ENCODE results near the gene RASD1.

The RASD1 gene

GRCh38 chr17:17519886-17520285 lies 23.7 kb upstream of the RASD1 start:
- Mint-ChIP-seq H3K4me3 (no peak overlapping the region), H3K27ac (no peak overlapping the region), H3K9me3 (no peaks in the 10 kb centered on the region), H3K27me3 (ENCODE audit: low read depth) (no peaks in the 10 kb centered on the region), H3K36me3 (ENCODE audit: low read depth) (no peaks in the 10 kb centered on the region), H3K4me1 (ENCODE audit: low read depth) (no peaks in the 10 kb centered on the region)
- no peak for DNase-seq (ENCODE audit: low spot score)

GRCh38 chr17:17518951-17519350 lies 22.8 kb upstream of the RASD1 start:
- no peaks in the 10 kb centered on the region for H3K4me1 Mint-ChIP-seq (ENCODE audit: low read depth)
- H3K9me3 Mint-ChIP-seq, result no peaks in the 10 kb centered on the region
- no peak overlapping the region for H3K4me3 Mint-ChIP-seq
- H3K27ac Mint-ChIP-seq, result no peak overlapping the region
- no peak for DNase-seq (ENCODE audit: low spot score)
- no peaks in the 10 kb centered on the region for H3K36me3 Mint-ChIP-seq (ENCODE audit: low read depth)
- no peaks in the 10 kb centered on the region for H3K27me3 Mint-ChIP-seq (ENCODE audit: low read depth)

- Mint-ChIP-seq H3K4me1 (ENCODE audit: low read depth) (no peaks in the 10 kb centered on the region), H3K27me3 (ENCODE audit: low read depth) (no peaks in the 10 kb centered on the region), H3K36me3 (ENCODE audit: low read depth) (no peaks in the 10 kb centered on the region), H3K4me3 (no peak overlapping the region), H3K27ac (no peak overlapping the region), H3K9me3 (no peaks in the 10 kb centered on the region)
- DNase-seq (ENCODE audit: low spot score), result no peak
Observed at GRCh38 chr17:17518014-17518413, 21.8 kb upstream of the RASD1 start.

DNA sequence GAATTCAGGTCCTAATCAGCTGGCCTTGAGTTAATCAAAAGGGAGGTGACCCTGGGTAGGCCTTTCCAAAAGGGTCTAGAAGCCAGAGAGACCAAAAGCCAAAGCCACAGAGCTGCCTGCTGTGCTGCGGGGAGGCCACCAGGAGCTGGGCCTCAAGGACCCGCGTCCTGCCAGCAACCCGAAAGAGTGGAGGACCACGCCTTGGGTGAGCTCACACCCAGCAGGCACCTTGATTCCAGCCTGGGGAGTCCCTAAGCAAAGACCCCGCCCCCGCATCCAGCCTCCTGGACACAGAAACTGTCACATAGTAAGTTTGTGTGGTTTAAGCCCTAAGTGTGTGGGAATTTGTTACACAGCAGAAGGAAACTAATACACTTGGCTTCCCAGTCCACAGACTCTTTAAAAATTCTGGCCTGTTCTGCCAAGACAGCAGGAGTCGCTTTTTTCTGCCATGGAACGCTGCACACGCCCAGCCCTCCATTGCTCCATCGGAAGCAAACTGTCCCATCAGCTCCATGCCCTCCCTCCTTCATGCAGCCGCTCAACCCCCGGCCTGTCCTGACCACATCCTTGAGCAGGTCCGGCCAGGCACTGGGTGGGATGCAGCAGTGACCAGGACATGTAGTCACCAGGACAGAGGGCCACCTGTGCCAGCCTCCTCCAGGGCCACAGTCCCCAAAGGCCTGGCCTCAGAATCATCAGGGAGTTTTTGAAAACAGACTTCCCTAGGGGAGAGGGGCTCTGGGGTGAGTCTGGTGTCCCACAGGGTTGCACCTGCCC lies 20.9 kb upstream of the RASD1 start:
- no peaks in the 10 kb centered on the region for H3K27me3 Mint-ChIP-seq (ENCODE audit: low read depth)
- no peaks in the 10 kb centered on the region for H3K4me1 Mint-ChIP-seq (ENCODE audit: low read depth)
- no peak overlapping the region for H3K4me3 Mint-ChIP-seq
- DNase-seq (ENCODE audit: low spot score), result no peak
- H3K27ac Mint-ChIP-seq, result no peak overlapping the region
- H3K36me3 Mint-ChIP-seq (ENCODE audit: low read depth), result no peaks in the 10 kb centered on the region
- no peaks in the 10 kb centered on the region for H3K9me3 Mint-ChIP-seq

DNA sequence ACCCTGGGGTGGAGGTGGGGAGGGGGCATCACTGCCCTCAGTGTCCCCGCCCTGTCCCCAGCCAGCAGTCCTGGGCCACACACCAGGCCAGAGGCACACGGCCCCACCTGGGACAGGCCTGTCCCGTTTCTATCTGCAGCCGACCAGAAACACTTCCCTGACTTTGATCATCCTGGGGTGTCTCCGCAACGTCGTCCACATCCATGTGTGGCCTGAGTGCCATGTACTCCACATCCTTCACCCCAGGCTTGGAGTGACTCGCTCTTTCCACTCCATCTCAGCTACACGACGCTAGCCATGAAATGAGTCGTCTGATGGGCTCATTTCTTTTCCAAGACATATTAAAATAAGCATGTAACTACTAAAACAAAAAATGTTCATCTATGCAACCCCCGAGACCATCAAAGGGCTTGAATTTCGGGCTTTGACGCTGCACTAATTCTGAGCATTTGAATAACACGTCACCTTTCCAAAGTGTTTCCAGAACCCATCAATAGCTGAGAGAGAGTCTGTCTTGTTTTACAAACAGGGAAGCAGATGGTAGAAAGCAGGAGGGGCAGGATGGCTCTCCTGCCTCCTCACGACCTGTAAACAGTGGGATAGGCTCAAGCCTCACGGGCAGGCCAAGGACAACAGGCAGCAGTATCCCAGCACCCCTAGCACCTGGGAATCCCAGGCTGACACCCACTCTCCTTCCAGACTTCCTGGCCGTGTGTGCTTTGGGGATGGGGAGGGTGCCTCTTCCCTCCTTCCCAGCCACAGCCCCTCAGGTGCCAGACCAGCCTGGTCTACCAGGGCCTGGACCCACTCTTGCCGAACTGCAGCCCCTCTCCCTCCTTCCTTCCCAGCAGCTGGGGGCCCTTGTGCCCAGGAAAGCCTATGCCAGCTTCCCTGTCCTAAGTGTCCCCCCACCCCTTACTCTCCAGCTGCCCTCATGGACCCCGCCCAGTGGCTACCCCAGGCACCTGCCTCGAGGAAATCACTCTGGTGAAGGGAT lies 20.0 kb upstream of the RASD1 start:
- Mint-ChIP-seq H3K4me3 (no peak overlapping the region), H3K27me3 (ENCODE audit: low read depth) (no peaks in the 10 kb centered on the region), H3K36me3 (ENCODE audit: low read depth) (no peaks in the 10 kb centered on the region), H3K27ac (no peak overlapping the region), H3K4me1 (ENCODE audit: low read depth) (no peaks in the 10 kb centered on the region), H3K9me3 (no peaks in the 10 kb centered on the region)
- no peak for DNase-seq (ENCODE audit: low spot score)

- H3K4me1 Mint-ChIP-seq (ENCODE audit: low read depth), result no peaks in the 10 kb centered on the region
- no peak overlapping the region for H3K27ac Mint-ChIP-seq
- no peaks in the 10 kb centered on the region for H3K27me3 Mint-ChIP-seq (ENCODE audit: low read depth)
- no peaks in the 10 kb centered on the region for H3K36me3 Mint-ChIP-seq (ENCODE audit: low read depth)
- no peak for DNase-seq (ENCODE audit: low spot score)
- no peak overlapping the region for H3K4me3 Mint-ChIP-seq
- H3K9me3 Mint-ChIP-seq, result no peaks in the 10 kb centered on the region
Observed at GRCh38 chr17:17514993-17515933, 19.1 kb upstream of the RASD1 start.

DNA sequence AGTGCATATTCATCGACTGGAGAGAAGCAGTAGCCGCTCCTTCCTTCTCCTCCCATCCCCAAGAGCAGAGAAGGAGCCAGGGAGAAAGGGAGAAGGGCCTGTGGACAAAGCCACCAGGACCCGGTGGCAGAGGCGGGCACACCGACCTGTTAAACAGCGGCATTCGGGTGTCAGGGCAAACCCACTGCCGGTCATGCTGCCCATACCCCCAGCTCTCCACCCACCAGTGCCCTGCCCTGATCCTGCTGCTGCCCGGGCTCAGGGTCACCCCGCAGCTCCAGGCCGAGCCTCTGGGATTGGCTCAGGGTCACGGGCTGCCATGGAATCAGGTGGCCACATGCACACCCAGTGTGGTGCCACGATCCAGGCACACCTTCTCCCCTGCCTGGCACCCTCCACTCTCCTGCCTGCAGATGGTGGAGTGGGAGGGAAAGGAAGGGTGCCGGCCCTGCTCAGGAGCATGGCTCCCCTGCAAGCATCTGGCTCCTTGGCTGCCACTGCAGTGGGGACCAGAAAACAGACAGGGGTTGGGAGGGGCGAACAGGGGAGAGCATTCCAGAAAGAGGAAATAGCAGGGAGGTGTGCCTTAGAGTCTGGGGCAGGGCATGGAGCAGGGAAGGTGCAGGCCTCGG lies 18.3 kb upstream of the RASD1 start:
- no peaks in the 10 kb centered on the region for H3K9me3 Mint-ChIP-seq
- H3K4me3 Mint-ChIP-seq, result no peak overlapping the region
- H3K4me1 Mint-ChIP-seq (ENCODE audit: low read depth), result no peaks in the 10 kb centered on the region
- DNase-seq (ENCODE audit: low spot score), result no peak
- H3K27ac Mint-ChIP-seq, result no peak overlapping the region
- H3K27me3 Mint-ChIP-seq (ENCODE audit: low read depth), result no peaks in the 10 kb centered on the region
- H3K36me3 Mint-ChIP-seq (ENCODE audit: low read depth), result no peaks in the 10 kb centered on the region

DNA sequence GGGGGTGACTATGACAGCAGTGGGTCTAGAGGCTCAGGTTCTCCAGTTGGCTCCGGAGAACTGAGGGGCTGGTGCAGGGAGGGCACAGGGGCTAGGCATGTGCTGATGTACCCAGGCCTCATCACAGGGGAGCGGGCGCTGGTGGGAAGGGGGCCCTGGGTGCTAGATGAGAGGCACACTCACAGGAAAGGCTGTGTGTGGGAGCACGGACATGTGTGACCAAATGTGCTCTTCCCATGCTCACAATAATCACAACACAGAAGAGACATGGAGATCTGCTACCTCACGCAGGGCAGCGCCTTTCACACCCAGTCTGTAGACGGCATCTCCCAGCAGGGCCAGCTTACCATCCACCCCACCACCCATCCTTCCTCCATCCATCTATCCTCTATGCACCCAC lies 17.4 kb upstream of the RASD1 start:
- Mint-ChIP-seq H3K4me3 (no peak overlapping the region), H3K4me1 (ENCODE audit: low read depth) (no peaks in the 10 kb centered on the region), H3K36me3 (ENCODE audit: low read depth) (no peaks in the 10 kb centered on the region), H3K27ac (no peak overlapping the region), H3K27me3 (ENCODE audit: low read depth) (no peaks in the 10 kb centered on the region), H3K9me3 (no peaks in the 10 kb centered on the region)
- DNase-seq (ENCODE audit: low spot score), result no peak

DNA sequence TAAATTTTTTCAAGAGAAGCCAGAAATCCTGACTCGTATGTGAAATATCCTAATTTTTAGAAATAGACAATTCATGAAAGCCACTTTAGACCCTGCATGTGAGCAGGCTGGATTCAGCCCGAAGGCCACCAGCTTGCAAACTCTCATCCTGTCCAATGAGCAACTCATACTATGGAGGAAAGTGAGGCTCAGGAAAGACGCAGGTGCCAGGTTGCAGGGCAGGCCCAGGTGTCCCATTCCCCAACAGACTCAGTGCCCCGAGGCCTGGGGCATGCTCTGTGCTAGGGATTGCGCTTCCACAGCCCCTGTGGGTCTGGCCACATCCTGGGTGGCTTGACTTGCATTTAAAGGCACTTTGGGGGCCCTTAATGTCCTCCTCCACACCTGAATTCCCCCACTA lies 16.7 kb upstream of the RASD1 start:
- Mint-ChIP-seq H3K27me3 (ENCODE audit: low read depth) (no peaks in the 10 kb centered on the region), H3K9me3 (no peaks in the 10 kb centered on the region), H3K36me3 (ENCODE audit: low read depth) (no peaks in the 10 kb centered on the region), H3K4me3 (no peak overlapping the region), H3K27ac (no peak overlapping the region), H3K4me1 (ENCODE audit: low read depth) (no peaks in the 10 kb centered on the region)
- DNase-seq (ENCODE audit: low spot score), result no peak

DNA sequence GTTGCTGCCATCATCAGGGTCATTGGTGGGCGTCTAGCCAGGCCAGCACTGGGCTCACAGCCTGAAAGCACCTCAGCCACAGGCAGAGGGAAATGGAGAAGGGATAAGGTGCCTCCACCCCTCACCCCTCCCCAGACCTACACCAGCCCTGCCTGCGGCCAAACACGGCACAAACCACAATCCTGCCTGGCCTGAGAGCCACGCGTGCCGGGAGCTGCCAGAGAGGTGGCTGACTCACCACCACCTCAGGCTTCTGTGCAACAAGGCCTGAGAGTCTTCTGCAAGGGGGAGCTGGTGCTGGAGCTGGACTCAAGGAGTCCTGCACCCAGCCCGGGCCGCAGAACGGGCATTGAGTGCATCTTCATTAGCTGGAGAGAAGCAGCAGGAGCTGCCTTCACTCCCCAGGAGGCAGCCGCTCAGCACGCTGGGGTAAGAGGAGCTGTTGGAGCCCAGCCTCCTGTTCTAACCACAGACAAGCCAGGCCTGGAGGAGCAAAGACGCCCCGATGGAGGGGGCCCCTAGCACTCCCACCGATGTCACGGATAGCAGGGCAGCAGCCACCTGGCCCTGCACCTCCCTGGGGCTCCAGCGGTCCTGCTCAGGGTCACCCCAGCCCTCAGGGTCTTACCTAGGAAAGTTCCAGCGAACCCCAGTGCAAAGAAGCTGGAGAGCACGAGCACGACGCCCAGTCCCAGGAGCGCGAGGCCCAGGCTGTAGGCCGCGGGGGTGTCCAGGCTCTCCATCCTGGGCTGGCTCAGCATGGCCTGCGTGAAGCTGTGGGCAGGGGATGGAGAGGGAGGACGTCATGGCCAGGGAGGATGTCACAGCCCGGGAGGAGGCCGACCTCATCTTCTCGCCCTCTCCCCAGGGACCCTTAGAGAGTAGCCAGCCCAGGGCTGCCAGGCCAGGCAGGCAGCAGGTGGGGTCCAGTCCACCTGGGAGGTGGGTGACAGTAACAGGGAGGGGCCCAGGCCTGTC lies 16.0 kb upstream of the RASD1 start:
- DNase-seq (ENCODE audit: low spot score), result no peak
- H3K4me1 Mint-ChIP-seq (ENCODE audit: low read depth), result no peaks in the 10 kb centered on the region
- no peak overlapping the region for H3K4me3 Mint-ChIP-seq
- no peaks in the 10 kb centered on the region for H3K36me3 Mint-ChIP-seq (ENCODE audit: low read depth)
- no peak overlapping the region for H3K27ac Mint-ChIP-seq
- H3K9me3 Mint-ChIP-seq, result no peaks in the 10 kb centered on the region
- H3K27me3 Mint-ChIP-seq (ENCODE audit: low read depth), result no peaks in the 10 kb centered on the region

DNA sequence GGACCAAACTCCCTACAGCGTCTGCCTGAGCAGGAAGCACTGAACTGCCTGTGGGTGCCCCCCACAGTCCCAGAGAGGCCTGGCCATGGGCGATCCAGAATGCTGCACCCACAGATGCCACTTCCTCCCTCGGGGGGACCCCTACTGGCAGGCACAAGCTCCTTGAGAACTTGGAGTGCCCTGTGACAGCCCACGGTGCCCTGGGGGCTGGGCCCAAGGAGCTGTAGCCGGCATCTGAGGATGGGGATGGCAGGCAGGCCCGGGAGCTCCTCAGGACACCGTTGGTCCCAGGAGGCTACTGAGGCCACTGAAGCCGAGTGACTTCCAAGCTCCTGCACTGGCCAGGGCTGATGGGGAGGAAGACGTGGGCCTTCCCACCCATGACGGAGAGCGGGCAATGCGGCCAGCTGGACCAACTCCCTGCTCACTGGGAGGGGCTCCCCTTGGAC lies 15.1 kb upstream of the RASD1 start:
- Mint-ChIP-seq H3K4me1 (ENCODE audit: low read depth) (no peaks in the 10 kb centered on the region), H3K4me3 (no peak overlapping the region), H3K9me3 (no peaks in the 10 kb centered on the region), H3K36me3 (ENCODE audit: low read depth) (no peaks in the 10 kb centered on the region), H3K27me3 (ENCODE audit: low read depth) (no peaks in the 10 kb centered on the region), H3K27ac (no peak overlapping the region)
- no peak for DNase-seq (ENCODE audit: low spot score)

DNA sequence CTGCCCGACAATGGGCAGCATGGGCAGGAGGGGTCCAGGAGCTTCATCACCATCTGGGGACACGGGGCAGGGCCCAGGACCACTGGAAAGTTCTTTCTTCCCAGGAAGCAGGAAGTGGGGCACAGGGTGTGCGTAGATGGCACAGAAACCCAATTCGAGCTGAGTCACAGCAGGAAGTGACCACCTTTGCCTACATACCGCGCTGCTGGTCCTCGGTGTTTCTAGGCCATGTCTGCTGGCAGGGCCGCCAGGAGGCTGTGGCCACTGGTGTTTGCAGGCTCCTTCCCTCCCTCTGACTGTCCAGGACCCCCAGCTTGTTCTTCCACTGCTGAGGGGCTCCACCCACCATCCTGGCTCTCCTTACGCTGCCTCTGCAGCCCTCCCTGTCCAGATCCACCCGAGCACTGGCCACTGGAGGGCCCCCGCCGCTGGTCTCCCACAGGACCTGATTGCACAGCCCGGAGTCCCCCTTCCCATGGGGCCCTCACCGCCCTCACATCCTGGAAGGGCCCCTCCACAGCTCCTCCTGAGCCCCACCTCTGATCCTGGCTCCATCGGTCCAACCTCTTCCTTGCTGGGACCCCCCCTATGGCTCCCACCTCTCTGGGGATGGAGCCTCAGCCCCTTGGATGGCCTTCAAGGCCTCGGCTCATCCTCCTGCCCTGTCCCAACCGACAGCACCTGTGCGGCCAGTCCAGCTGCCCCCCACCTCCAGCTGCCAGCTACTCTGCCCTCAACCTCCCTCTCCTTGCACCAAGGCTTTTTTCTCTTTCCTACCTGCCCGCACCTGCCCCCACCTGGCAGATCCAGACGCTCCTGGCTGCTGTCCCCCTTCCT lies 14.5 kb upstream of the RASD1 start:
- Mint-ChIP-seq H3K36me3 (ENCODE audit: low read depth) (no peaks in the 10 kb centered on the region), H3K27ac (no peak overlapping the region), H3K4me1 (ENCODE audit: low read depth) (no peaks in the 10 kb centered on the region), H3K4me3 (no peak overlapping the region), H3K9me3 (no peaks in the 10 kb centered on the region), H3K27me3 (ENCODE audit: low read depth) (no peaks in the 10 kb centered on the region)
- no peak for DNase-seq (ENCODE audit: low spot score)

Measured in T-helper 2 cell treated with Interferon-gamma antibody and Interleukin-4, amounts not matched to agents 5 μg/mL and 100 μg/mL, for 36 hours (primary cell).